Measurements from ENCODE around the gene FRMPD3. TPM values are rescaled to one million over a fixed set of nuclear protein-coding genes. Genes with fewer than 3 reads are reported as not detected.

Gene FRMPD3
- total and polyA plus RNA-seq, 10 of the 15 experiments (the other 5 are each of a cell fraction or from before 2014, with no cell fraction given), result 0.01 to 0.06 (median 0.05) TPM; not detected in 6

- RAD21 ChIA-PET (ENCODE audit: unreplicated experiment), result no interaction called here
- Histone ChIP-seq H3K79me2 (ENCODE audit: control insufficient read depth, insufficient read depth, low read length) (no peaks in the 10 kb centered on the region), H2AFZ (ENCODE audit: control insufficient read depth, low read depth, low read length) (no peak overlapping the region), H3K9me3 (replicated peaks; ENCODE audit: control insufficient read depth, insufficient read depth, low read length) (no peaks in the 10 kb centered on the region), H3K4me1 (ENCODE audit: control insufficient read depth, insufficient read depth, low read length) (no peaks in the 10 kb centered on the region), H4K20me1 (ENCODE audit: control insufficient read depth, insufficient read depth) (no peaks in the 10 kb centered on the region), H3K27me3 (replicated peaks in 1 of 2; ENCODE audit: control insufficient read depth in 2 of 2, insufficient read depth in 2 of 2, low read length in 1 of 2) (no peaks in the 10 kb centered on the region), H3K9ac (ENCODE audit: control insufficient read depth, insufficient read depth, low read length) (no peak overlapping the region), H3K27ac (ENCODE audit: control insufficient read depth, insufficient read depth) (no peak overlapping the region), H3K4me3 (no peak overlapping the region), H3K36me3 (ENCODE audit: control insufficient read depth in 2 of 2, insufficient read depth in 2 of 2, low read length in 1 of 2) (no peaks in the 10 kb centered on the region), H3K4me2 (ENCODE audit: control insufficient read depth, insufficient read depth) (no peak overlapping the region)
- no TSS peak for BruUV-seq (replicated peaks)
- DNase-seq (ENCODE audit: low read depth, low spot score), result no peak
- in situ Hi-C loops (cut with MboI) (no loop called here), intact Hi-C loops (cut with micrococcal nuclease; ENCODE audit: unreplicated experiment) (no loop called here)
- TF ChIP-seq ZNF592 (IDR thresholded peaks at IDR 0.05), result no peak
- no peak for TF ChIP-seq DPF2 (IDR thresholded peaks at IDR 0.05)
- no peak for TF ChIP-seq HDAC2 (IDR thresholded peaks at IDR 0.05)
- no peak for TF ChIP-seq RBBP5 (conservative IDR thresholded peaks at IDR 0.05)
- no peak for TF ChIP-seq CREM (IDR thresholded peaks at IDR 0.05; ENCODE audit: low read depth)
- no peak for TF ChIP-seq IKZF2 (IDR thresholded peaks at IDR 0.05)
- TF ChIP-seq PKNOX1 (IDR thresholded peaks at IDR 0.05), result no peak
- TF ChIP-seq RAD51 (IDR thresholded peaks at IDR 0.05), result no peak
- TF ChIP-seq E2F8 (IDR thresholded peaks at IDR 0.05; ENCODE audit: low read depth, partially characterized antibody), result no peak
- no peak for TF ChIP-seq BHLHE40 (IDR thresholded peaks at IDR 0.05; ENCODE audit: borderline replicate concordance in 1 of 2, low read depth in 2 of 2, low read length in 1 of 2)
- no peak for TF ChIP-seq MTA2 (IDR thresholded peaks at IDR 0.05; ENCODE audit: low read depth)
- CTCF ChIA-PET, result interaction anchor here (1.2 kb wide), 1 partner anchor 41 kb away, joined by 6 read pairs; no protein-coding TSS in a partner anchor
- no peak for FAIRE-seq
- ATAC-seq, result no peak
- WGBS (ENCODE audit: insufficient coverage, insufficient replicate concordance, low lambda C conversion rate, missing lambda C conversion rate), result 36% methylated on average over 3 of the region's 3 CpGs
- POLR2A ChIA-PET, result interaction anchor here (0.6 kb wide), 1 partner anchor 10 kb away, joined by 3 read pairs; no protein-coding TSS in a partner anchor
- SMC1A ChIA-PET (ENCODE audit: uncharacterized antibody, unreplicated experiment), result no interaction called here
These were observed 47.3 kb downstream of the FRMPD3 start for GRCh38 chrX:107496786-107497185.
